HG03354 (cell line): ENCODE results near the gene HUS1B.
"Not testable (repeated sequence)": the region's sequence is repeated elsewhere in the genome, so short reads cannot be mapped to it uniquely, and the experiment has no call there.

Experiments
- ATAC-seq: cut with Tn5 transposase; IDR thresholded peaks from one replicate; pipeline ENCODE4 v1.9.1; 2021; ENCODE audit warnings: mild to moderate bottlenecking; ENCODE audit not compliant: unreplicated experiment, poor library complexity, severe bottlenecking

HUS1B gene

DNA sequence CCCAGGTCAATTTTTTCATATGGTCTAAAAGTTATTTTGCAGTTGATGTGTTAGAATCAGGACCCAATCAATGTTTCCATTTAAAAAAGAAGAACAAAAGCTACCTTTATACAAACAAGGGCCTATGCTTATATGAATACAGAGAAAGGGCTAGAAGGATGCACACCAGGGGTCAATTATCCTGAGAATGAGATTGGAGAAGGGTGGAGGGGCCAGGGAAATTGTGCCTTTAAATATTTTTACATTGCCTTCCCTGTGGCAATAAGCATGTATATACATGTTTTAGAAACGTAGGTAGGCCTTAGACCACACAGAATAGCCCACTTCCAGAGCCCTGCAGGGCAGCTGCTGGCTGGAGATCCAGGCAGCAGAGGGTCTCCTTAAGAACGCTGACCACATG lies 23.4 kb upstream of the HUS1B start:
- ATAC-seq = no peak

DNA sequence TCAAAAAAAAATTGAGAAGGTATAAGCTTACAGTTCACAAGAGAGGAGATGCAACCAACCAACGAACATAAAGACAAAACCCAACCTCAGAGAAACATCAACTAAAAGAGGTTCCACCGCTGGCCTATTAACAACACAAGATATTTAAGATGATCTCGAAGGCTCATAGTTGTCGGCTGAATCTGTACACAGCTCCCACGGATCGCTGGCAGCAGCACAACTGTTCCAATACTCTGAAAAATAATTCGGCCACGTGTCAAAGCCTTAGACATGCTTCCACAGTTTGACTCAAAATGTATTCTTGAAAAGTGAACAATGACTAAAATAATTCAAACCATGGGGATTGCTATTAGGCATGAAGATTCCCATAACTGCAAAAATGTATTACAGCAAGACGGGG lies 22.4 kb upstream of the HUS1B start:
- ATAC-seq = no peak

DNA sequence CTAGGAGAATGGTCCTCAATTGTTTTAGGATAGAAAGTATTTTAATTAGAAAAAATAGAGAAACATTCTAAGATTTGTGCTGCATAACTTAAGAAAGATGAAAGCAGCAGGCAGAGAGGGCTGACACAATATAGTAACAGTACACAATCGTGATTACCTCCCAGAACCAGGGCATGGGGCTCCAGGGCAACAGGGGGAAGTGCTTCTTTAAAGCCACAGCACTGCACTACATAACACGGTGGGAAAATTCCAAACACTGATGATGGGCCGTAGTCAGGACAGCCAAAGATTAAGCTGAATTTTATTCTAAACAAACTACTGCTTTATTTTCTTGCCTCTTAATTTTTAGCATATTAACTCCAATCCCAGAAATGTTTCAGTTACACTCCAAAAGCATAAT lies 21.6 kb upstream of the HUS1B start:
- ATAC-seq = no peak

DNA sequence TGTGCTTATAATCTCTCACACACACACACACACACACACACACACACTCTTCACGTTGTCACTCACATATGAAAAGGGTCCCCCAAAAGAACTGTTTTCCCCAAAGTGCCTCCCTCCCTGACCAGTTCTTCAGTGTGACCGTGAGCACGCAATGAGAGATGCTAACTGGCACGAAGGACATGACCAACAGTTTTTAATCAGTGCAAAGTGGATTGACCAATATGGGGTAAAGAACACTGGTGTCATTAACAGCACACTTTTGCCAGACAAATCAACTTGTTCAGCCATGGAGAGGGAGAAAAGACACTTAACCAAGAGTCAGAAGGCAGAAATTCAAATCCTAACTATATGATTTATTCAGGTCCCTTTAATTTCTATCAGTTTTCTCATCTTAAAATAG lies 21.0 kb upstream of the HUS1B start:
- no peak for ATAC-seq

DNA sequence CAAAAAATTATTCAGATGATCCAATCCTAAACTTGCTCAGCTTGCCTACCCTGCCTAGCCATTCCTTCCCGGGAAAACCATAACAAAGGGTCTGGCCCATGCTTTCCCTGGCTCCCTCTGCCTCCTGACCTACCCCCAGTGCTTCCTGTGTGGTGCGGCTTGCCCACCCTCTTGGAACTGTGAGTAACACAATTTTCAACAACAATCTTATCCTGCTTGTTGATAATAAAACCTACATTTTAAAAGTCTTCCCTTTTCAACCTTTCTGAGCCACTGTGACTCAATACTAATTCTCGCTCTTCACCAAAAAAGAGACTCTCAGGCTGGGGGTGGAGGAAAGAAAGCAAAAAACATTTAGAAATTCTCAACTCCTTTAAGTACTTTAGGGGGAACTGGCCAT lies 18.1 kb upstream of the HUS1B start:
- ATAC-seq = no peak

DNA sequence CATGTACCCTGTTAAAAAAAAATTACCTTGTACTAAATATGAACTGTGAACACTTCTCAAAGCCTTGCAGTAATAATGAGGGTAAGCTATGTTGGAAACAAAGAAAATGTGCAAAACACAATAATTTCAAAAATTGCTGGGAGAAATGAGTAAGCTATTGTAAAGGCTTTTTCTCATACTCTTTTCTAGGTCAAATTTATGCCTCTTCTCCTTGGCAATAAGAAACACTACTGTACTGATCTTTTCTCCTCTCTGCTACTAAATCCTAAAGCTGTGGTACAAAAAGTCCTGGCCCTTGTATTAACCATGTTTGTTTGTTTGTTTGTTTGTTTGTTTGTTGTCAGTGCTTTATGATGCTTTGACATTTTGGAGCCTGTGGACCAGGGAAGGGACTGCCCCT lies 17.5 kb upstream of the HUS1B start:
- ATAC-seq = no peak

DNA sequence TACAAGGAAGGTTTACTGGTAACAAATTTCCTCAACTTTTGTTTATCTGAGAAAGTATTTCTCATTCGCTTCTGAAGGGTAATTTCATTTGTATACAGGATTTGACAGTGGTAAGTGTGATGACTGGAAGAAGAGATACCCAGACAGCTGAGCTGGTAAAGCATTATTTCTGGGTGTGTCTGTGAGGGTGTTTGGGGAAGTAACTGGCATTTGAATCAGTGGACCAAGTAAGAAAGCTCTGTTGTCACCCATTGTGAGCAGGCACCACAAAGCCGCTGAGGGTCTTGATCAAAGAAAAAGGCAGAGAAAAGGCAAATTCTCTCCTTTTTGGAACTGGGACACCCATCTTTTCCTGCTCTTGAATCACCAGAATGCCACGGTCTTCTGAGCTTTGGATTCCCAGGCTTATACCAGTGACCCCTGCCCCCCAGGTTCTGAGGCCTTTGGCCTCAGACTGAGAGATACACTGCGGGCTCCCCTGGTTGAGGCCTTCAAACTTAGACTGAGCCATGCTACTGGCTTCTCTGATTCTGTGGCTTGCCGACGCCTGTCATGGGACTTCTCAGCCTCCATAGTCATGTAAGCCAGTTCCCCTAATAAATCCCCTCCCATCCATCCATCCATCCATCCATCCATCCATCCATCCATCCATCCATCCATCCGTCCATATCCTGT lies 10.5 kb upstream of the HUS1B start:
- ATAC-seq = no peak

DNA sequence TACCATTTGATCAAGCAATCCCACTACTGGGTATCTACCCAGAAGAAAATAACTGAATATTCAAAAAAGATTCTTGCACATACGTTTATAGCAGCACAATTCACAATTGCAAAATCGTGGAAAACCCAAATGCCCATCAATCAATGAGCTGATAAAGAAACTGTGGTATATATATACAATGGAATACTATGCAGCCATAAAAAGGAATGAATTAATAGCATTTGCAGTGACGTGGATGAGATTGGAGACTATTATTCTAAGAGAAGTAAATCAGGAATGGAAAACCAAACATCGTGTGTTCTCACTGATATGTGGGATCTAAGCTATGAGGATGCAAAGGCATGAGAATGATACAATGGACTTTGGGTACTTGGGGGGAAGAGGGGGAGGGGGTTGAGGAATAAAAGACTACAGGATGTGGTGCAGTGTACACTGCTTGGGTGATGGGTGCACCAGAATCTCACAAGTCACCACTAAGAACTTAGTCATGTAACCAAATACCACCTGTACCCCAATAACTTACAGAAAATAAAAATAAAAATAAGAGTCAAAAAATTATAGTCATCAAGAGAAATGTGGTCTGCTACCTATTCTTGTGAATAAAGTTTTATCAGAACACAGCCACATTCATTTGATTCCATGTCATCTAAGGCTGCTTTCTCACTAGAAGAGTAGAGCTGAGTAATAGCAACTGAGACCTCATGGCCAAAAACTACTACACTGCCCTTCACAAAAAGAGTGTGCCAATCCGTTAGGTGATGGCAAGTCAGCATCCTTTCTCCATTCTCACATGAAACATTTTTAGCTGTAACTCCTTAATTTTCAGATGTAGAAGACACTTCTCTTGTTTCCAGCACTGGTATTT lies 8.7 kb upstream of the HUS1B start:
- no peak for ATAC-seq

DNA sequence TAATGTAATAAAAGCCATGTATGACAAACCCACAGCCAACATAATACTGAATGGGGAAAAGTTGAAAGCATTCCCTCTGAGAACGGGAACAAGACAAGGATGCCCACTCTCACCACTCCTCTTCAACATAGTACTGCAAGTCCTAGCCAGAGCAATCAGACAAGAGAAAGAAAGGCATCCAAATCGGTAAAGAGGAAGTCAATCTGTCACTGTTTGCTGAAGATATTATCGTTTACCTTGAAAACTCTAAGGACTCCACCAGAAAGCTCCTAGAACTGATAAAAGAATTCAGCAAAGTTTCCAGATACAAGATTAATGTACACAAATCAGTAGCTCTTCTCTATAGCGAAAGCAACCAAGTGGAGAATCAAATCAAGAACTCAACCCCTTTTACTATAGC lies 6.9 kb upstream of the HUS1B start:
- not testable (repeated sequence) for ATAC-seq

DNA sequence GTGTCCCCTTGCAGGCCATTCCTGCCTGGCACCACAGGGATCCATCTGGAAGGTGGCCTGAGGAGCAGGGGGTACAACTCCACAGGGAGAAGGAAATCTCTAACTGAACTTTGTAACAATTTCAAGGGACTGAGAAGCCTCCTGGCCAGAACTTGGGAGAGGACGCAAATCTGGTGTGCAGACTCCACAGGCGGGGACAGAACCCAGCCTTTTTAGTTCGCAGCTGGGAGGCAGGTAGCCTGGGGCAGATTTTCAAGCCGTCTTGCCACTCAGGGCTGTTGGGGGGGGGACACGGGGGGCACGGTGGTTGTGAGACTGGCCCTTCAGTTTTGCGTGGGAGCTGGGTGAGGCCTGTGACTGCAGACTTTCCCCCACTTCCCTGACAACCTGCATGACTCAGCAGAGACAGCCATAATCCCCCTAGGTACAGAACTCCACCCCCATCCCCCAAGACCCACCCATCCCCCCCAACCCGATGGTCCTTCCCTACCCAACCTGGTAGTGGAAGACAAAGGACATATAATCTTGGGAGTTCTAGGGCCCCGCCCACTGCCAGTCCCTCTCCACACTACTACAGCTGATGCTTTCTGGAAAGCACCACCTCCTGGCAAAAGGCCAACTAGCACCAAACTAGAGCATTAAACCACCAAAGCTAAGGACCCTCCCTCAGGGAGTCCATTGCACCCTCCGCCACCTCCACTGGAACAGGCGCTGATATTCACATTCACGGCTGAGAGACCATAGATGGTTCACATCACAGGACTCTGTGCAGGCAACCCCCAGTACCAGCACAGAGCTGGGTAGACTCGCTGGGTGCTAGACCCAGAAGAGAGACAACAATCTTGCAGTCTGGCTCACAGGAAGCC lies 3.0 kb upstream of the HUS1B start:
- ATAC-seq = no peak

DNA sequence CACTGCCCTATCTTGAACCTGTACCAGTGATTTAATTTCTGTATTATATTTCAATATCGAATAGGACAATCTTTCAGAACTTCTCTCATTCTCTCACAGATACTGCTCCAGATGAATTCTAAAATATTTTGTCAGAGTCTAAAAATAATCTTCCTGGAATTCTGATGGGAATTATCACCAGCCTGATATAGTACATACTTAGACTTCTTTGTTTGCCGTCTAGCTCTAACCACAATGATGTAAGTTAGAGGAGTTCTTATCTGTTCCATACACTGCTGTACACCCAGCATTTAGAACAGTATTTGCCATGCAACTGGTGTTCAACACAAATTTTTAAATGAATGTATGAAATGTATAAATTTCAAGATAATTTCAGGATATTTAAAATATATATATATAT lies 1.3 kb upstream of the HUS1B start:
- ATAC-seq = no peak

DNA sequence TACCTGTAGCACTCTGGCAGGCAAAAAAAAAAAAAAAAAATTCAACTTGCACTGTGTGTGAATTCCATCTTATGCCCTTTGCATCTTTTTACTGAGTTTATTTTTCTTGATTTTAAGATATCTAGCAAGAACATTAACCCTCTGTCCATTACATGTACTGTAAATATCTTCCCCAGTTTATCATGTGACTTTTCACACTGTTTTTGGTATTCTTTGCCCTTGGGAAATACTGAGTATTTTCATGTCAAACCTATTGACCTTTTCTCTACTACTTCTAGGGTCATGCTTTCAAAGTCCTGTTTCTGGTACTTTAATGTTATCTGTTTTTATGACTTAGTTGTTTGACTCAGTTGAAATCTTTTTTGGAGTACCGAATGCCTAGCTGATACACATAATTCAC lies 843 bp upstream of the HUS1B start:
- no peak for ATAC-seq

DNA sequence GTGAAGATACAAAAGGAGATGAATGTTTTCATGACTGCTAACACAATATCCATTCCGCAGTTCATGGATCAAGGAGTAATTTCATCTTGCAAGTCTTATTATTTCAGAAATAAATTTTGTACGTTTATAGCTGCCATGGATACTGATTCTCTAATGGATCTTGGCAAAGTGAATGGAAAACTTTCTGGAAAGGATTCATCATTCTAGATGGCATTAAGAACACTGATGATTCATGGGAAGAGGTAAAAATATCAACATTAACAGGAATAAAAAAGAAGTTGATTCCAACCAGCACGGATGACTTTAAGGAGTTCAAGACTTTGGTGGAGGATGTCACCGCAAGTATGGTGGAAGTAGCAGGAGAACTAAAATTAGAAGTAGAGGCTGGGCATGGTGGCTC lies 2.8 kb downstream of the HUS1B start:
- ATAC-seq = no peak

DNA sequence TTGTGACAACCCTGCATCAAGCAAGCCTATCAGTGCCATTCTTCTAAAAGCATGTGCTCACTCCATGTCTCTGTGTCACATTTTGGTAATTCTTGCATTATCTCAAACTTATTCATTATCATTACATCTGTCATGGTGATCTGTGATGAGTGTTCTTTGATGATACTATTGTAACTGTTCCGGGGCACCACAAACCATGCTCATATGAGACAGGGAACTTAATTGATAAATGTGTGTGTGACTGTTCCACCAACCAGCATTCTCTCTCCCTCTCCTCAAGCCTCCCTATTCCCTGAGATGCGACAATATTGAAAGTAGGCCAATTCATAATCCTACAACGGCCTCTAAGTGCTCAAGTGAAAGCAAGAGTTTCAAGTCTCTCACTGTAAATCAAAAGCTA lies 4.0 kb downstream of the HUS1B start:
- ATAC-seq = no peak

DNA sequence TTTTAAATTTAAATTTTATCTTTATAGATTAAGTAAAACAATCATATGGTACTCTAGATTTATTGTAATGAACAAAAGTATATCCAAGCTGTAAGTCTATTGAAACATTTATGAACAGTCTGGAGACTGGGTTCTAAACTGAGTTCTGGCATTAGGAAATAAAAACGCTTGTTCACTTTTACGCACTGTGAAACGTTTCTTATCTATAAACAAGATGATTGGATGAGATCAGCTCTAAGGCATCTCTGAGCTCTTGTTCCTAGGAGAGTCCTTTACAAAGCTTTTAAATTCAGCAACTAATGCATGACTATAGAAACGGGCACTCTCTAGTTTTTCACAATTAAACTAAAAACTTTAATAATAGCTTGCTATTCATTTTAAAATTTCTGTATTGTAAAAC lies 6.8 kb downstream of the HUS1B start:
- ATAC-seq = no peak

DNA sequence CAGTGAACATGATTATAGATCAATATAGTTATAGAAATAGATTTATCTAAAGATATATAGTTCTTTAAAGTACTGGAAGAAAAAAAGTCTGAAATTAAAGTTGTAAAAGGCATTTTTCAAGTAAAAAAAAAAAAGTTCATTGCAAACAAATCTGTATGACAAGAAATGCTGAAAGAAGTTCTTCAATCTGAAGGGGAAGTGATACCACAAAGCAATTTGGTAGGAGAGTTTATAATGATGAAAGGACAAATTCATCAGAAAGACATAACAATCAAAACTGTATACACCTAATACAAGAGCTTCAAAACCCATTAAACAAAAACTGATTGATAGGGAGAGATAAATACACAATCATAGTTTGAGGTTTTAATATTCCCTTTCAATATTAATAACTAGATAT lies 14.1 kb downstream of the HUS1B start:
- no peak for ATAC-seq

DNA sequence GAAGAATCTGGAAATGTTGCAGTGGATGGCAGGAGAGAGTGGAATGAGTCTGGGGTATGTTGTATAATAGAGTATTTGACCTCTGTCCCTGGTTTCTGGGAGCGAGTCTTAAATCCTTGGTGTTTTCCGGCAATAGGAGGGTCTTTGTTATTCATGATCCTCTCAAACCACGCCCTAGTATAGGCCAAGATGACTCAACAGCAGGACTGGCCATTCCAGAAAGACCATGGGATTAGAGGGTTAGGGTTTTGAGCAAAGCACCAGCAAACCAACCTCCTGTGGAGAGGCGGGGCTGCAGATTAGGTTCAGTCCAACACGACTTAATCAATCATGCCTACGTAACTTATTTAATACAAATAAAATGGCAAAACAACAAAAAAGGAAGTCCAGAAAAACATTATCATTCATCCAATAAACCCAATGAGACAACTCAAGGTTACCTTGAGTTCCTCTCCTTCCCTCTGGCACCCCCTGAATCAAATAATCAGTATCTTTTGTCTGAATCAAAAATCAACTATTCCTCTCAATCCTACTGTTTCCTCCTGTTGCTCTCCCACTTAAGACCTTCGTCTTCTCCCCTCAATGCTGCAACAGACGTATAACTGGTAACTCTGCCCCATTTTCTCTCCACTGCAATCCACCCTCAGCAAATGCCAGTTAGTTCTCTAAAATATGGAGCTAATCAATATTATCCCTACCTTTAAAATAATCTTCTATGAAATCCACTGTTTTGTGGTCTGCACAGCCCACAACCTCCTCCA lies 15.5 kb downstream of the HUS1B start:
- ATAC-seq = no peak

DNA sequence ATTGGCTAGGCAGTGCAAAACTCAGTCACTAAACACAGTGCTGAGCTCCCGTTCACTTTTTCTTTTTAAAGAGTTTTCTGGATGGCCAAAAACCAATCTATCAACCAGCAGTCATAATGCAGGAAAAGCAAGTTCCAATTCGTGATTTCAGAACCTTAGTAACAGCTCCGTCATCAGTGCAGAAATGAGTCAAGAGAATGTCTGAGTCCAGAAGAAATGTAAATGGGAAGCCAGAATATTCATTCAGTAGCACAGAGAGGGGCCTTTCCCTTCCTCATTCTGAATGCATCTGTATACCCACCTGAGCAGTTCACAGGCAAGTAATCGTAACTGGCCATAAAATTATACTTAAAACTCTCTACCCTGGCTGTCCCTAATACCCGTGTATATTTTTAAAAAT lies 20.4 kb downstream of the HUS1B start:
- peak; percentile 68 for ATAC-seq

DNA sequence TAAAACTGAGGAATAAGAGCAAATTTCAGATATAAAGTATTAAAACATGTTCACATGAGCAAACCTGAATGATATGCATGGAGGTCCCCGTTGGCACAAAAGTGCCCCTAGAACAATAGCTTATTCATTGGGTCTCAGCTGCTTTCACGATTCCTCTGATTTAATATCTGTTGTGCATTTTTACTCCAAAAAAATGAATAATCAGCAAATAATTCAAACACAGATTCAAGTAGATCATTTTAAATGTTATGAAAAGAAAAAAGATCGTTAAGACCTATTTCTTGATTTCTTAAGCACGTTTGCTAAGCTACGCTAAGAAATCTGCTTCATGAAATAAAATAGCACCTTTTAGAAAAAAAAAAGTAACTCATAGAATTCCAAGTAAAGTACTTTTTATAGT lies 21.7 kb downstream of the HUS1B start:
- ATAC-seq = no peak

DNA sequence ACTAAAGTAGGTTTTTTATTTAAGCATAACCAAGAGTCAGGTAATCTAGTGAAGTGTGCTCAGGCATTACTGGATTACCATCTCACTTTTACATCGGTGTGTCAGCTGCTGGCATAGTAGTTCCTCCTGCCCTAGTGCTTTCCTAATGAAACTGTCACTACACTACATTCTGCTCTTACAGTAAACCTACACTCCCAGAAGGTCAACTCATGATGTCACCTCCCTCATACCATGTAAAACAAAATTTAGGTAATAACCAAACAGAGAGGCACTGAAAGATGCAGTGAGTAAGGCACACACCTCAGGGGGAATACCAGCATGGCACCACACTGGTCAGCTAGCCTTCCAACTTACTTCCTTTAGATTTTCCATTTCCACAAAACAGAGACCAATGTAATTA lies 23.3 kb downstream of the HUS1B start:
- ATAC-seq = no peak
